ENCODE measurements around the gene TECR. TPM values are rescaled to one million over a fixed set of nuclear protein-coding genes. Genes with fewer than 3 reads are reported as not detected.

Gene TECR
- total RNA-seq, 1 experiment from 2014 or later, result 164 TPM

GRCh38 chr19:14519245-14519859 lies 10.0 kb upstream of the TECR start:
- Histone ChIP-seq H3K23ac (ENCODE audit: insufficient read length, low read depth, low read length) (no peak overlapping the region), H4K91ac (ENCODE audit: insufficient read length, low read depth, low read length) (no peak overlapping the region), H3K14ac (ENCODE audit: insufficient read depth, low read length) (no peak overlapping the region), H3K18ac (ENCODE audit: insufficient read length, low read depth, low read length) (peak overlapping the region; percentile 42), H3K27me3 (ENCODE audit: insufficient read depth, low read length) (no peaks in the 10 kb centered on the region), H3K23me2 (ENCODE audit: insufficient read length, low read depth, low read length, poor library complexity, severe bottlenecking) (peaks cover 9% of the 10 kb centered on the region), H3K79me1 (ENCODE audit: insufficient read depth, low read depth, low read length, poor library complexity, severe bottlenecking) (peaks cover 9% of the 10 kb centered on the region), H3K27ac (ENCODE audit: insufficient read length, low read depth, low read length) (no peak overlapping the region), H2BK20ac (ENCODE audit: low read depth, low read length, poor library complexity, severe bottlenecking) (no peak overlapping the region), H2BK5ac (ENCODE audit: insufficient read length, low read length) (no peak overlapping the region), H3K4me1 (ENCODE audit: insufficient read depth, low read length) (no peaks in the 10 kb centered on the region), H3K9ac (ENCODE audit: extremely low read depth, insufficient read length, low read length) (no peak overlapping the region), H2AK5ac (ENCODE audit: insufficient read length, low read length) (no peak overlapping the region), H4K5ac (ENCODE audit: insufficient read length, low read depth, low read length) (no peak overlapping the region), H2BK120ac (ENCODE audit: low read depth, low read length, poor library complexity, severe bottlenecking) (no peak overlapping the region), H4K20me1 (ENCODE audit: control insufficient read depth, insufficient read depth, insufficient read length) (no peaks in the 10 kb centered on the region), H2AFZ (ENCODE audit: low read length) (no peak overlapping the region), H3K79me2 (ENCODE audit: insufficient read depth, low read length) (peaks cover 14% of the 10 kb centered on the region; the same call in 1 of the 2 replicates), H2BK12ac (ENCODE audit: insufficient read length, low read depth, low read length) (no peak overlapping the region), H3T11ph (ENCODE audit: low read length) (no peak overlapping the region), H3K56ac (ENCODE audit: insufficient read length, low read depth, low read length) (no peak overlapping the region), H4K8ac (replicated peaks; ENCODE audit: insufficient read length, low read depth, low read length) (no peak overlapping the region), H2BK15ac (ENCODE audit: low read depth, low read length) (no peak overlapping the region), H3K4me2 (ENCODE audit: insufficient read depth, insufficient read length, low read length) (no peak overlapping the region), H3K4ac (ENCODE audit: low read depth, low read length) (no peak overlapping the region), H3K9me3 (ENCODE audit: control insufficient read depth, low read depth, low read length) (no peaks in the 10 kb centered on the region)
- TF ChIP-seq, protein P1, sequence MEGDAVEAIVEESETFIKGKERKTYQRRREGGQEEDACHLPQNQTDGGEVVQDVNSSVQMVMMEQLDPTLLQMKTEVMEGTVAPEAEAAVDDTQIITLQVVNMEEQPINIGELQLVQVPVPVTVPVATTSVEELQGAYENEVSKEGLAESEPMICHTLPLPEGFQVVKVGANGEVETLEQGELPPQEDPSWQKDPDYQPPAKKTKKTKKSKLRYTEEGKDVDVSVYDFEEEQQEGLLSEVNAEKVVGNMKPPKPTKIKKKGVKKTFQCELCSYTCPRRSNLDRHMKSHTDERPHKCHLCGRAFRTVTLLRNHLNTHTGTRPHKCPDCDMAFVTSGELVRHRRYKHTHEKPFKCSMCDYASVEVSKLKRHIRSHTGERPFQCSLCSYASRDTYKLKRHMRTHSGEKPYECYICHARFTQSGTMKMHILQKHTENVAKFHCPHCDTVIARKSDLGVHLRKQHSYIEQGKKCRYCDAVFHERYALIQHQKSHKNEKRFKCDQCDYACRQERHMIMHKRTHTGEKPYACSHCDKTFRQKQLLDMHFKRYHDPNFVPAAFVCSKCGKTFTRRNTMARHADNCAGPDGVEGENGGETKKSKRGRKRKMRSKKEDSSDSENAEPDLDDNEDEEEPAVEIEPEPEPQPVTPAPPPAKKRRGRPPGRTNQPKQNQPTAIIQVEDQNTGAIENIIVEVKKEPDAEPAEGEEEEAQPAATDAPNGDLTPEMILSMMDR (conservative IDR thresholded peaks at IDR 0.05), result no peak
- WGBS (ENCODE audit: extremely low coverage, insufficient read length, low lambda C conversion rate), result no CpG with 5 or more reads among the region's 22 CpGs
- Mint-ChIP-seq H3K4me3 (peak overlapping the region; percentile 3 to 69; a peak in 4 of 5 replicates), H3K4me1 (peaks cover 26 to 31% of the 10 kb centered on the region in 2 experiments), H3K27ac (peak overlapping the region; percentile 50 to 54 (median 54); a peak in 5 of 7 replicates), H3K27me3 (ENCODE audit: low read depth) (peaks cover 1% of the 10 kb centered on the region; the same call in 1 of the 2 replicates), H3K9me3 (no peaks in the 10 kb centered on the region), H3K36me3 (ENCODE audit: insufficient read depth in 1 of 3, low read depth in 3 of 3) (peaks cover 27 to 30% (median 28%) of the 10 kb centered on the region in 3 experiments; a peak in 6 of 7 replicates)
- no peak for DNase-seq

All from H9 (cell line).